ENCODE results near the gene NDUFA1.
"Not testable (repeated sequence)": the region's sequence is repeated elsewhere in the genome, so short reads cannot be mapped to it uniquely, and the experiment has no call there.

The NDUFA1 gene

GRCh38 chrX:119919835-119920585 lies 48.4 kb downstream of the NDUFA1 start:
- TF ChIP-seq CTCF (conservative IDR thresholded peaks at IDR 0.05): no peak
- no peak overlapping the region for H3K27ac ChIP-seq

GRCh38 chrX:119922391-119922790 lies 50.8 kb downstream of the NDUFA1 start:
- H3K27ac ChIP-seq: not testable (repeated sequence)

All from VCaP (cell line).